CD14-positive monocyte (primary cell): ENCODE results near the gene IGSF9B. TPM values are rescaled to one million over a fixed set of nuclear protein-coding genes. Genes with fewer than 3 reads are reported as not detected.

Experiments
- DNase-seq, 3 donors: peaks; one replicate each; pipeline ENCODE4 v3.0.0-alpha.2; 2011 to 2022
- H2AFZ ChIP-seq: 2 replicates; pipeline ENCODE4 v1.6.0; 2012; ENCODE audit warnings: mild to moderate bottlenecking, low read depth, low read length, inconsistent platforms; ENCODE audit not compliant: insufficient read depth, poor library complexity, severe bottlenecking
- H3K27ac ChIP-seq, 2 donors: 1 replicate in 1 of 2; 2 replicates in 1 of 2; pipeline ENCODE4 v1.5.1; 2012 to 2013; ENCODE audit warnings: low read length in 2 of 2, control low read depth in 1 of 2, inconsistent platforms in 1 of 2, low read depth in 1 of 2, mild to moderate bottlenecking in 1 of 2
- H3K27me3 ChIP-seq, 2 donors: one replicate each; pipeline versions ENCODE4 v1.6.0 to v1.6.1; 2011 to 2013; ENCODE audit warnings: low read length in 2 of 2; ENCODE audit not compliant: control insufficient read depth in 2 of 2, insufficient read depth in 2 of 2
- H3K36me3 ChIP-seq, 2 donors: replicated peaks in 1 of 2; 1 replicate in 1 of 2; 2 replicates in 1 of 2; pipeline versions ENCODE4 v1.5.1 to v1.6.1; 2012 to 2013; ENCODE audit warnings: low read length in 2 of 2, control low read depth in 1 of 2, inconsistent platforms in 1 of 2, mild to moderate bottlenecking in 1 of 2; ENCODE audit not compliant: insufficient read depth in 2 of 2, control insufficient read depth in 1 of 2
- H3K4me1 ChIP-seq, 2 donors: 1 replicate in 1 of 2; 2 replicates in 1 of 2; pipeline versions ENCODE4 v1.5.1 to v1.6.1; 2012 to 2013; ENCODE audit warnings: low read length in 2 of 2, control low read depth in 1 of 2, inconsistent platforms in 1 of 2, mild to moderate bottlenecking in 1 of 2, moderate library complexity in 1 of 2; ENCODE audit not compliant: insufficient read depth in 2 of 2, control insufficient read depth in 1 of 2
- H3K4me2 ChIP-seq: replicated peaks from 2 replicates; pipeline ENCODE3; 2012; ENCODE audit warnings: low read length, moderate library complexity, mild to moderate bottlenecking; ENCODE audit not compliant: poor library complexity, severe bottlenecking; ENCODE audit errors: extremely low read depth
- H3K4me3 ChIP-seq, 3 experiments: fragments of 200-600 bp in 1 of 3; sonication (generic) in 1 of 3; replicated peaks in 1 of 3; 1 replicate in 2 of 3; 2 replicates in 1 of 3; pipeline ENCODE4 v1.5.1; 2011 to 2013; ENCODE audit warnings: low read length in 3 of 3, mild to moderate bottlenecking in 3 of 3, control low read depth in 2 of 3, low read depth in 2 of 3, inconsistent platforms in 1 of 3, moderate library complexity in 1 of 3
- H3K79me2 ChIP-seq: 2 replicates; pipeline ENCODE4 v1.6.0; 2012; ENCODE audit warnings: mild to moderate bottlenecking, control low read depth, inconsistent platforms, low read length, moderate library complexity; ENCODE audit not compliant: insufficient read depth
- H3K9ac ChIP-seq: 2 replicates; pipeline ENCODE4 v1.6.0; 2017; ENCODE audit warnings: low read length, mild to moderate bottlenecking; ENCODE audit not compliant: insufficient read depth, poor library complexity, severe bottlenecking
- H3K9me3 ChIP-seq, 2 donors: replicated peaks in 1 of 2; 1 replicate in 1 of 2; 2 replicates in 1 of 2; pipeline versions ENCODE4 v1.5.1 to v1.6.1; 2012 to 2013; ENCODE audit warnings: low read length in 2 of 2, control low read depth in 1 of 2; ENCODE audit not compliant: control insufficient read depth in 1 of 2, insufficient read depth in 1 of 2
- H4K20me1 ChIP-seq: 2 replicates; pipeline ENCODE4 v1.6.0; 2012; ENCODE audit warnings: mild to moderate bottlenecking, low read length, control low read depth, moderate library complexity; ENCODE audit not compliant: insufficient read depth
- H3K27ac Mint-ChIP-seq, 7 donors: one replicate each; pipeline ENCODE4 v1.8.0; 2020; ENCODE audit warnings: mild to moderate bottlenecking in 7 of 7, mixed read lengths in 7 of 7, moderate library complexity in 6 of 7, inconsistent platforms in 2 of 7
- H3K27me3 Mint-ChIP-seq, 3 donors: one replicate each; pipeline ENCODE4 v1.8.0; 2021 to 2022; ENCODE audit warnings: low read depth in 3 of 3, mild to moderate bottlenecking in 3 of 3, mixed read lengths in 3 of 3, moderate library complexity in 3 of 3, inconsistent platforms in 1 of 3
- H3K36me3 Mint-ChIP-seq, 2 donors: one replicate each; pipeline ENCODE4 v1.8.0; 2020; ENCODE audit warnings: mixed read lengths in 2 of 2, inconsistent platforms in 1 of 2, mild to moderate bottlenecking in 1 of 2
- H3K4me1 Mint-ChIP-seq: one replicate; pipeline ENCODE4 v1.8.0; 2020; ENCODE audit warnings: mild to moderate bottlenecking, mixed read lengths
- H3K4me3 Mint-ChIP-seq, 2 donors: one replicate each; pipeline ENCODE4 v1.8.0; 2020; ENCODE audit warnings: mild to moderate bottlenecking in 2 of 2, mixed read lengths in 2 of 2, moderate library complexity in 1 of 2
- H3K9me3 Mint-ChIP-seq, 7 donors: one replicate each; pipeline ENCODE4 v1.8.0; 2020 to 2022; ENCODE audit warnings: mixed read lengths in 7 of 7, mild to moderate bottlenecking in 6 of 7, moderate library complexity in 6 of 7, inconsistent platforms in 2 of 7
- WGBS: methylation state at CpG from one replicate; pipeline ENCODE4 v1.1.5; 2013; ENCODE audit warnings: missing lambda C conversion rate; ENCODE audit not compliant: insufficient coverage; 5-methylcytosine and 5-hydroxymethylcytosine counted together
- intact Hi-C, 2 donors: fragments of 100-400 bp; cut with micrococcal nuclease; formaldehyde crosslinking; loops; one replicate each; pipeline versions ENCODE4 v1.15.0 to v1.15.1; 2023
- polyA plus RNA-seq, 3 donors: library from polyadenylated mRNA; depleted of rRNA in 1 of 3; unstranded in 2 of 3; stranded (reverse) in 1 of 3; fragments of 300-500 nt in 2 of 3; fragments of >200 nt in 1 of 3; fragmentation: Illumina TruSeq in 2 of 3; gene quantifications; 1 replicate in 2 of 3; 2 replicates in 1 of 3; pipeline ENCODE4 v1.2.3, GENCODE V29; 2012 to 2021
- TF ChIP-seq, protein P1 (sequence below): fragments of 200-600 bp; IDR thresholded peaks from one replicate; pipeline ENCODE4 v1.8.0; 2022; ENCODE audit warnings: antibody characterized with exemption, mild to moderate bottlenecking

Gene IGSF9B
- polyA plus RNA-seq, 3 donors = not detected

DNA sequence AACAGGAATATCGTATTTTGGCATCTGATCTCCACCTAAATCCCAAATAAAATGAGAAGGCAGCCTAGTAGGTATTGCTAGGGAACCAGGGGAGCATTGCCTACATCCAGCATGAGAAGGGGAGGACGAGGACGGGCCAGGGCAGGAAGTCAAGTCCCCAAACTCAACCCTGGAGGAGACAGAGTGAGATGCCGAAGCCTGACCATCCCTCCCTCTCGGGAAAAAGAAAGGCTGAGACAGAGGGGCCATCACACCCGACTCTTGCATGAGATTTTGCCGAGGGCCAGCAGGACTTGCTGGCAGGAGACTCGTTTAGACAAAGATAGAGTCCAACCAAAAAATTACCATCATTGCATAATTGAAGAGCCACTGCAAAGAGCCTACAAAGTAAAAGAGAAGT lies 61.2 kb downstream of the IGSF9B start:
- Histone ChIP-seq H3K79me2 (no peaks in the 10 kb centered on the region), H3K4me2 (no peak overlapping the region), H3K27me3 (no peaks in the 10 kb centered on the region), H3K4me1 (no peaks in the 10 kb centered on the region), H2AFZ (no peak overlapping the region), H3K27ac (no peak overlapping the region), H4K20me1 (no peaks in the 10 kb centered on the region), H3K4me3 (no peak overlapping the region), H3K9ac (no peak overlapping the region), H3K36me3 (no peaks in the 10 kb centered on the region), H3K9me3 (no peaks in the 10 kb centered on the region)
- no peak for DNase-seq
- H3K36me3 Mint-ChIP-seq = no peaks in the 10 kb centered on the region
- H3K4me1 Mint-ChIP-seq = no peaks in the 10 kb centered on the region
- 77% methylated on average over 6 of the region's 8 CpGs for WGBS
- H3K27ac Mint-ChIP-seq = no peak overlapping the region
- H3K9me3 Mint-ChIP-seq = peaks cover 0 to 6% (median 0%) of the 10 kb centered on the region in 7 donors
- intact Hi-C loops = no loop called here
- no peak overlapping the region for H3K4me3 Mint-ChIP-seq
- TF ChIP-seq, protein P1, sequence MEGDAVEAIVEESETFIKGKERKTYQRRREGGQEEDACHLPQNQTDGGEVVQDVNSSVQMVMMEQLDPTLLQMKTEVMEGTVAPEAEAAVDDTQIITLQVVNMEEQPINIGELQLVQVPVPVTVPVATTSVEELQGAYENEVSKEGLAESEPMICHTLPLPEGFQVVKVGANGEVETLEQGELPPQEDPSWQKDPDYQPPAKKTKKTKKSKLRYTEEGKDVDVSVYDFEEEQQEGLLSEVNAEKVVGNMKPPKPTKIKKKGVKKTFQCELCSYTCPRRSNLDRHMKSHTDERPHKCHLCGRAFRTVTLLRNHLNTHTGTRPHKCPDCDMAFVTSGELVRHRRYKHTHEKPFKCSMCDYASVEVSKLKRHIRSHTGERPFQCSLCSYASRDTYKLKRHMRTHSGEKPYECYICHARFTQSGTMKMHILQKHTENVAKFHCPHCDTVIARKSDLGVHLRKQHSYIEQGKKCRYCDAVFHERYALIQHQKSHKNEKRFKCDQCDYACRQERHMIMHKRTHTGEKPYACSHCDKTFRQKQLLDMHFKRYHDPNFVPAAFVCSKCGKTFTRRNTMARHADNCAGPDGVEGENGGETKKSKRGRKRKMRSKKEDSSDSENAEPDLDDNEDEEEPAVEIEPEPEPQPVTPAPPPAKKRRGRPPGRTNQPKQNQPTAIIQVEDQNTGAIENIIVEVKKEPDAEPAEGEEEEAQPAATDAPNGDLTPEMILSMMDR = no peak
- peaks cover 0 to 2% (median 2%) of the 10 kb centered on the region in 3 donors for H3K27me3 Mint-ChIP-seq

DNA sequence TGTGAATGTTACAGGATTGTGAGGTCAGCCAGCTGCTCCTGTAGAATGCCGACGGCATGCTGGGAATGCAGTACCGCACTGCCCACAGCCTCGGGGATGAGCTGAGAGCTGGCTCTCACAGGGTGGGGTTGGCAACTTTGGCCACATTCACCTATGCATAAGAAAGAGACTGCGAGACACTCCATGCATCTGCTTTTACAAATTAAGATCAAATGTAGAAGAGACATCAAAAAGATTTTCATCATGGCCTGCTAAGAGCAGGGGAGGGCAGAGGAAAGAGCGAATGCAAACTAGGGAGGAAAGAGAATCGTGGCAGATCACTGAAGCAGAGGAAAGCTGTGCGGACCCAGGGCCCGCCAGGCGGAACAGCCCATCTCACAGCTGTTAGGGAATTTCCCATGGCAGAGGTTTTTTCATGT lies 61.7 kb downstream of the IGSF9B start:
- no peak overlapping the region for H3K27ac Mint-ChIP-seq
- Histone ChIP-seq H3K9ac (no peak overlapping the region), H3K79me2 (no peaks in the 10 kb centered on the region), H3K27me3 (no peaks in the 10 kb centered on the region), H3K4me1 (no peaks in the 10 kb centered on the region), H3K27ac (no peak overlapping the region), H2AFZ (no peak overlapping the region), H3K36me3 (no peaks in the 10 kb centered on the region), H4K20me1 (no peaks in the 10 kb centered on the region), H3K4me2 (no peak overlapping the region), H3K4me3 (no peak overlapping the region), H3K9me3 (no peaks in the 10 kb centered on the region)
- no peak for DNase-seq
- H3K4me1 Mint-ChIP-seq = no peaks in the 10 kb centered on the region
- TF ChIP-seq, protein P1 = no peak
- no peaks in the 10 kb centered on the region for H3K36me3 Mint-ChIP-seq
- no peak overlapping the region for H3K4me3 Mint-ChIP-seq
- intact Hi-C loops = no loop called here
- peaks cover 0 to 2% (median 2%) of the 10 kb centered on the region in 3 donors for H3K27me3 Mint-ChIP-seq
- 67% methylated on average over 9 of the region's 10 CpGs for WGBS
- H3K9me3 Mint-ChIP-seq = peaks cover 0 to 6% (median 0%) of the 10 kb centered on the region in 7 donors
